Tongue (tissue), 2 donors: ENCODE data around the gene PKHD1. TPM values are rescaled to one million over a fixed set of nuclear protein-coding genes. Genes with fewer than 3 reads are reported as not detected.

Source experiments
- DNase-seq: peaks from one replicate; pipeline ENCODE4 v3.0.0-alpha.2; 2015
- total RNA-seq: library from RNA; depleted of rRNA; stranded (reverse); fragments of >200 nt; gene quantifications from one replicate; pipeline ENCODE4 v1.2.3, GENCODE V29; 2014

Gene PKHD1
- 1.4 TPM for total RNA-seq

GRCh38 chr6:52087498-52087999 is at the start of gene PKHD1:
TSS of gene PKHD1 (minus strand) at chr6:52087613. CDS start at chr6:52084933, 2,680 bp downstream.
- no peak for DNase-seq

- no peak for DNase-seq
These were observed 49.6 kb upstream of the PKHD1 start for GRCh38 chr6:52136934-52137467.

GRCh38 chr6:52136055-52136454 is 48.6 kb upstream of the PKHD1 start:
- DNase-seq = peak; percentile 91

- no peak for DNase-seq
These were observed 47.8 kb upstream of the PKHD1 start for GRCh38 chr6:52135217-52135616.

GRCh38 chr6:52134011-52134410 is 46.6 kb upstream of the PKHD1 start:
- DNase-seq = no peak

- peak; percentile 69 for DNase-seq
These were observed 45.9 kb upstream of the PKHD1 start for GRCh38 chr6:52133324-52133723.

- no peak for DNase-seq
These were observed 44.9 kb upstream of the PKHD1 start for GRCh38 chr6:52132292-52132691.

GRCh38 chr6:52130440-52130839 is 43.0 kb upstream of the PKHD1 start:
- no peak for DNase-seq

- DNase-seq = no peak
These were observed 40.5 kb upstream of the PKHD1 start for GRCh38 chr6:52127957-52128356.

GRCh38 chr6:52126231-52126630 is 38.8 kb upstream of the PKHD1 start:
- DNase-seq = no peak

GRCh38 chr6:52125572-52125971 is 38.2 kb upstream of the PKHD1 start:
- DNase-seq = no peak

GRCh38 chr6:52125139-52125538 is 37.7 kb upstream of the PKHD1 start:
- no peak for DNase-seq

GRCh38 chr6:52124126-52125121 is 37.0 kb upstream of the PKHD1 start:
- no peak for DNase-seq

GRCh38 chr6:52123251-52123650 is 35.8 kb upstream of the PKHD1 start:
- no peak for DNase-seq

GRCh38 chr6:52117352-52117751 is 29.9 kb upstream of the PKHD1 start:
- no peak for DNase-seq

GRCh38 chr6:52116605-52116948 is 29.2 kb upstream of the PKHD1 start:
- peak; percentile 61 for DNase-seq

GRCh38 chr6:52115891-52116604 is 28.6 kb upstream of the PKHD1 start:
- no peak for DNase-seq

GRCh38 chr6:52115145-52115741 is 27.8 kb upstream of the PKHD1 start:
- no peak for DNase-seq

- peak; percentile 55 for DNase-seq
These were observed 21.8 kb upstream of the PKHD1 start for GRCh38 chr6:52109171-52109571.

GRCh38 chr6:52108128-52108527 is 20.7 kb upstream of the PKHD1 start:
- peak; percentile 92 for DNase-seq

- DNase-seq = no peak
These were observed 19.6 kb upstream of the PKHD1 start for GRCh38 chr6:52106994-52107393.

GRCh38 chr6:52104979-52105378 is 17.6 kb upstream of the PKHD1 start:
- DNase-seq = no peak

GRCh38 chr6:52103623-52104022 is 16.2 kb upstream of the PKHD1 start:
- DNase-seq = peak; percentile 74
